Mononuclear cell (primary cell): ENCODE results near the gene NRDC. TPM values are rescaled to one million over a fixed set of nuclear protein-coding genes. Genes with fewer than 3 reads are reported as not detected.

Experiments
- H3K27me3 ChIP-seq: 2 replicates; pipeline ENCODE4 v1.6.0; 2011; ENCODE audit warnings: low read length, control low read depth; ENCODE audit not compliant: insufficient read depth
- H3K4me1 ChIP-seq: 2 replicates; pipeline ENCODE4 v1.5.1; 2011; ENCODE audit warnings: mild to moderate bottlenecking, low read length, control low read depth; ENCODE audit not compliant: insufficient read depth
- H3K4me3 ChIP-seq: 2 replicates; pipeline ENCODE4 v1.5.1; 2011; ENCODE audit warnings: mild to moderate bottlenecking, low read length, moderate library complexity
- H3K9me3 ChIP-seq: 2 replicates; pipeline ENCODE4 v1.5.1; 2011; ENCODE audit warnings: low read depth, mild to moderate bottlenecking, control low read depth, low read length
- total RNA-seq: library from RNA; depleted of rRNA; stranded (reverse); fragments of >200 nt; gene quantifications from one replicate; pipeline ENCODE4 v1.2.3, GENCODE V29; 2012

Gene NRDC
- total RNA-seq: 36.2 TPM

- peaks cover 36% of the 10 kb centered on the region for H3K4me1 ChIP-seq
- peak within 1 kb of the TSS; percentile 99 for H3K4me3 ChIP-seq
- H3K9me3 ChIP-seq: no peaks in the 10 kb centered on the region
- no peaks in the 10 kb centered on the region for H3K27me3 ChIP-seq
These were observed at the start of gene NRDC for GRCh38 chr1:51878616-51879336. Gene NRDC (minus strand): TSS chr1:51878727. CDS start chr1:51878615, 112 bp downstream.

DNA sequence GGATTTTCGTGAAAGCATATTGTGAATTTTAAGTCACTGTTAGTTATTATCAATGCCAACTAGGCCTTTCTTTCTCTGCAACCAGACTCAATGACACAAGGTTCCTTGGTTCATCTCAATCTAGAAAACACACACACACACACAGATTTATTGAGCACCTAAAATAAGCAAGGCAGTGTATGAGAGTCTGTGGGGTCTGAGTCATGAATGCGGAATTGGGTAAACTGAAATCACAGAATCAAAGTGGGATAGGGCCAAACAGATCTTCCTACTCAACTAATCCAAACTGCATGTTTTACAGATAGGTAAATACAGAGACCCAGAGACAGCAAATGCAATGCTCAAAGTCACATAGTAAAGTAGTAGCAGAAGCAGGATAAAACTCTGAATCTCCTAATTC is 48.5 kb upstream of the NRDC start:
- H3K4me1 ChIP-seq: no peaks in the 10 kb centered on the region
- no peaks in the 10 kb centered on the region for H3K27me3 ChIP-seq
- no peaks in the 10 kb centered on the region for H3K9me3 ChIP-seq
- no peak overlapping the region for H3K4me3 ChIP-seq

DNA sequence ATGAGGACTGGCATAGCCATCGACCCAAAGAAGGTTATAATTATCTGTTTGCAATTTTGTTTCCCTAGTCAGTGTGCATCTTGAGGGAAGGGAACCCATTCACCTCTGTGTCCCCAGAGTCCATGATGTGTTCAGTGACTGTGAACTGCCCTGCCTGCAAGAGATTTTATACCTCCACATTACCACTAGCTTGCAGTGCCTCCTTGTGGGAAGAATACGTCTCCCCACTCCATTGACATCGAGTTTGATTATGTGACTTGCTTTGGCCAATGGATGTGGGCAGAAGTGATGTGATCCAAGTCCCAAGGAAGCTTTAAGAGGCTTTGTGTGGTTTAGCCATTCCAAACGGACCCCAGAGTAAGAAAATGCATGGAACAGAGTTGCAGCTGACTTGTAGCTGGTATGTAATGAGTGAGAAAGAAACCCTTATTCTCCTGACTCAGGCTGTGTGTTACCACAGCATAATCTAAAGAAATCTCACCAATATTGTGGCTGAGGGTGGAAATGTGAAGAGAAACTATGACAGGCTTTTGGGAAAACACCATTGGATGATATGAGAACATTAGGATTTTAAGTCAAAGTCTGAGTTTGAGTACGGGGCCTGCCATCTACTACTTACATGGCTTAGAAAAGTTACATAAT is 47.8 kb upstream of the NRDC start:
- Histone ChIP-seq H3K4me3 (no peak overlapping the region), H3K4me1 (no peaks in the 10 kb centered on the region), H3K27me3 (no peaks in the 10 kb centered on the region), H3K9me3 (no peaks in the 10 kb centered on the region)

GRCh38 chr1:51924455-51924854 is 45.9 kb upstream of the NRDC start:
- Histone ChIP-seq H3K9me3 (no peaks in the 10 kb centered on the region), H3K4me3 (no peak overlapping the region), H3K4me1 (no peaks in the 10 kb centered on the region), H3K27me3 (no peaks in the 10 kb centered on the region)

- H3K9me3 ChIP-seq: no peaks in the 10 kb centered on the region
- H3K27me3 ChIP-seq: peaks cover 4% of the 10 kb centered on the region
- no peaks in the 10 kb centered on the region for H3K4me1 ChIP-seq
- no peak overlapping the region for H3K4me3 ChIP-seq
These were observed 43.5 kb upstream of the NRDC start for GRCh38 chr1:51922040-51922439.

GRCh38 chr1:51920130-51920529 is 41.6 kb upstream of the NRDC start:
- Histone ChIP-seq H3K4me1 (no peaks in the 10 kb centered on the region), H3K27me3 (peaks cover 5% of the 10 kb centered on the region), H3K9me3 (no peaks in the 10 kb centered on the region), H3K4me3 (no peak overlapping the region)

DNA sequence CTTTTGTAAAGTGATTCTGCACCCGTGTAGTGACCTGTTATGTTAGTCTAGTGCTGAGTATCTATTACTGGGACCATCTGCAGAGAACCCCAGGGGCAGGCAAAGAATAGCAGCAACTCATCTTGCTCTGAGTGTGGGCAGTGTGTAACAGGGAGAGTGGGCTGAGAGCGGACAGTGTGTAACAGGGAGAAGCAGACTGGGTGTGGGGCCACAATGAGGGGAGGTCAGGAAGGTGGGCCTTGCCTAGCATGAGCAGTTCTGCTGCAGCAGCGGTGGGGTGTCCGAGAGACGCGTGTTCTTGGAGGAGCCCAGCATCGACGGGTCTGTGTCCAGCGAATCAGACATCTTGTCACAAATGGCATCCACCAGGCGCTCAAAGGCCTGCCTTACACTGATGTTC is 41.2 kb upstream of the NRDC start:
- Histone ChIP-seq H3K27me3 (peaks cover 5% of the 10 kb centered on the region), H3K4me1 (no peaks in the 10 kb centered on the region), H3K4me3 (no peak overlapping the region), H3K9me3 (no peaks in the 10 kb centered on the region)

DNA sequence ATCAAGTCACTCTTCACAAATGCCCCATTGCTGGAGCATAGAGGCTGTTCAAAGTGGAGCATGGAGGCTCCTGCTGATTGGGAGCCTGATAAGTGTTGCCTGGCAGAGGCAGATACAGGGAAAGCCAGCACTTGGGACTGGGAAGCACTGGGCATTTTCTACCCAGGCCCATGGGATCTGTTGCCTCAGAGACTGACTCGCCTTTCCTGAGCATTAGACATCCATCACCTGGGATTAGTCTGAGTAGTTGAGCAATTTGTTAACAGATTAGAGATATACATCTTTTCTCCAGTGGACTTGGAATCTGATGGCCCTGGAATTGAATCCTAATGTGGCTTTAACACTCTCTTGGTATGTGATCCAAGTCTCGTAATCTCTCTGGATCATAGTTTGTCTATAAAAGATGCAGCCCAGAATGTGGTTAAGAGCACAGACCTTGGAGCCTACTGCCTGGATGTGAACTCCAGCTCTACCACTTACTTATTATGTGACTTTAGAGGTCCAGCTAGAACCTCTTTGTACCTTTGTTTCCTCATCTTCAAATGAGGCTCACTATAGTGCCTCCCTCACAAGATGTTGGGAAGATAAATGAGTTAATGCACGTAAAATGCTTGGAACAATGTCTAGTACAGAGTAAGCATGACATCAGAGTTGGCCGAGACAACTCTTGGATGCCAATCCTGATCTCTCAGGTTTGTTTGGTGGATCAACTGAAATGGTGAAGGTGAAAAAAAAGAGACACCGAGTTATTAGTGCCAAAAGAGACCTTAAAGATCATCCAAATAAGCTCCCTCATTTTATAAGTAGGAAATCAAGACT is 38.3 kb upstream of the NRDC start:
- H3K9me3 ChIP-seq: no peaks in the 10 kb centered on the region
- H3K4me1 ChIP-seq: no peaks in the 10 kb centered on the region
- H3K4me3 ChIP-seq: no peak overlapping the region
- peaks cover 9% of the 10 kb centered on the region for H3K27me3 ChIP-seq

GRCh38 chr1:51915951-51916350 is 37.4 kb upstream of the NRDC start:
- Histone ChIP-seq H3K4me3 (no peak overlapping the region), H3K9me3 (no peaks in the 10 kb centered on the region), H3K4me1 (no peaks in the 10 kb centered on the region), H3K27me3 (peaks cover 9% of the 10 kb centered on the region)

DNA sequence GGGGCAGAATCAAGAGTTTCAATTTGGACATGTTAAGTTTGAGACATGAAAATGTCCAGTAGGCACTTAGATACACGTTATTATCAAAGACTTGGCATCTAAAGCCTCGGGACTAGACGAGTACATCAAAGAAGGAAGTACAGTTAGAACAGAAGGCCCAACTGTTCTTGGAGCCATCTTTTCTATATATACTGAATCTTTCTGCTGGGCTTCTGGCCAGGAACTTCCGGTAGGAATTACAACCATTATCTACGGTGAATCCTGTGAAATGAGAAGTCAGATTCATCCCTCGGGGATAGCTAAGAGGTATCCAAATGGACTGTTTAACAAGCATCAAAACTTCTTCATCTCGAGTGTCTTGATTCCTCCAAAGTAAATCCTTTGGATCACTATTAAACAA is 34.4 kb upstream of the NRDC start:
- H3K9me3 ChIP-seq: no peaks in the 10 kb centered on the region
- no peaks in the 10 kb centered on the region for H3K4me1 ChIP-seq
- no peak overlapping the region for H3K4me3 ChIP-seq
- H3K27me3 ChIP-seq: peaks cover 7% of the 10 kb centered on the region

DNA sequence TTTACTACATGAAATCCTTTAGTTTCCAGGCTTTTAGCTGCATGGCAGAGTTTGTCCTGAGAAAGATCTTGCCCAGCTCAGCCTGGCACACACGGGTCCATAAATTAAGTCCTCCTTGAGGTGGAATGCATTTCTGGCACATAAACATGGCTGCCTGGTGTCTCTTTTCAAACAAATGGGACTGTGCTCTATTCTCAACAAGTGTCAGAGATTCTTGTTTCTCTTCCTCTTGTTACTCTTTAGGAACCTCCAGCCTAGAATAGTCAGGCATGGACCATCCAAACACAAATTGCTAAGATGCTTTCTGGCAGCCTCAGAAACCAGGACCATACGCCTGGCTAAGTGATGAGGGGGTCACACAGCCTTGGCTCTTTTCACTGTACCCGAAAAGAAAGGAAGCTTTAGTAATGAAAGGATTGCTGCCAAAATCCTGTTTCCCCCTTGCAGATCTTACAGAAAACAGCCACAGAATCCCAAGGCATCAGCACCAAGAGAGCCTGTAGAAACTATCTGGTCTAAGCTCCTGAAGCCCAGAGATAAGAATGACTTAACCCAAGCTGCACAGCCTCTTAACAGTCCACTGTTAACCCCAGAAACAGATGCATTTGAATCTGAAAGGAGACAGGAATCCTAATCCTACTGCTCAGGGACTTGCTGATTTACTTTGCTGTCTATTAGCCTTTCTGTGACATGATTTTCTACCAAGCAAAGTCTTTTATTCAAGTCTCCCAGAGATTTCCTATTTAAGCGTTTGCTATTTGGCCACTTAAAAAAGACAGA is 31.9 kb upstream of the NRDC start:
- peaks cover 4% of the 10 kb centered on the region for H3K27me3 ChIP-seq
- H3K4me3 ChIP-seq: no peak overlapping the region
- H3K4me1 ChIP-seq: no peaks in the 10 kb centered on the region
- H3K9me3 ChIP-seq: no peaks in the 10 kb centered on the region

DNA sequence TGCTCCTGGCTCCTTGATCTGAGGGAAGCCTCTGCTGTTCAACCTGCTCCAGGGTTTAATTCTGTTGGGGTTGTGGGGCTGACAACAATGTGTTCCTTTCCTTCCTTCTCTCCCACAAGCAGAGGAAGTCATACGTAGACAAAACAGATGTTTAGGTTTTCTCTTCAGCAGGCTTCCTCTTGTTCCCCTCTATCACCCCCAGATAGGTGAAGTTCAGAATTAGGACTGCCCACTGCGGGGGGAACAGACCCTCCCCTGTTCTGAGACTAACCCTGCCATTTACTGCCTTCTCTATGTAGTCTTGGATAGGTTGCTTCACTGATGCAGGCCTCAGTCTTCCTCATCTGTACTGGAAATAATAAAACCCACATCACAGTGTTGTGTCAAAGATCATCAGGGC is 30.0 kb upstream of the NRDC start:
- Histone ChIP-seq H3K4me3 (no peak overlapping the region), H3K27me3 (no peaks in the 10 kb centered on the region)

DNA sequence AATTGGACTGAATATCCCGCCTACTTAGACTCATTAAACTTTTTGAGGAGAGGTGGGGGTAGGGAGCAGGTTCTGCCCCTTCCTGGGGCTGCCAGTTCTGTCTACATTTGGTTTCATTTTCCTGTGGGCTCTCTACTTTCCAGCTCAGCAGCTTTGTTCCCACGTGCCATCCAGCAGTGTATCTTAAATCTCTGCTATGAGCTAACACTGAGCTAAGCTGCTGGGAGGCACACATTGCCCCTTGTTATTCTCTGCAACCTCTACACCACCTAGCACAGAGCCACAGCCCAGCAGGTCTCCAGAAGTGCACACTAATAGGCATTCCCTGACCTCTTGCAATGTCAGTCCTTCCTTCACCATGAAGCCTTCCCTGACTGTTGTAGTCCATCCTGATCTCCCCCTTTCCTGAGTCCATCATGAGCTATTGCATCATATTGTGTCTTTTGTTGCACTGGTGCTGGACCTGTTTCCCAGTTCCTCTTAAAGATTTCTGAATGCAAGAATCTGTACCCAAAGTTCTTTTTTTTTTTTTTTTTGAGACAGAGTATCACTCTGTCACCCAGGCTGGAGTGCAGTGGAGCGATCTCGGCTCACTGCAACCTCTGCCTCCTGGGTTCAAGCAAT is 28.7 kb upstream of the NRDC start:
- Histone ChIP-seq H3K4me1 (no peaks in the 10 kb centered on the region), H3K4me3 (no peak overlapping the region), H3K9me3 (no peaks in the 10 kb centered on the region), H3K27me3 (no peaks in the 10 kb centered on the region)

More for the DNA sequence above, 30.0 kb upstream of the NRDC start:
- Histone ChIP-seq H3K4me1 (no peaks in the 10 kb centered on the region), H3K9me3 (no peaks in the 10 kb centered on the region)

DNA sequence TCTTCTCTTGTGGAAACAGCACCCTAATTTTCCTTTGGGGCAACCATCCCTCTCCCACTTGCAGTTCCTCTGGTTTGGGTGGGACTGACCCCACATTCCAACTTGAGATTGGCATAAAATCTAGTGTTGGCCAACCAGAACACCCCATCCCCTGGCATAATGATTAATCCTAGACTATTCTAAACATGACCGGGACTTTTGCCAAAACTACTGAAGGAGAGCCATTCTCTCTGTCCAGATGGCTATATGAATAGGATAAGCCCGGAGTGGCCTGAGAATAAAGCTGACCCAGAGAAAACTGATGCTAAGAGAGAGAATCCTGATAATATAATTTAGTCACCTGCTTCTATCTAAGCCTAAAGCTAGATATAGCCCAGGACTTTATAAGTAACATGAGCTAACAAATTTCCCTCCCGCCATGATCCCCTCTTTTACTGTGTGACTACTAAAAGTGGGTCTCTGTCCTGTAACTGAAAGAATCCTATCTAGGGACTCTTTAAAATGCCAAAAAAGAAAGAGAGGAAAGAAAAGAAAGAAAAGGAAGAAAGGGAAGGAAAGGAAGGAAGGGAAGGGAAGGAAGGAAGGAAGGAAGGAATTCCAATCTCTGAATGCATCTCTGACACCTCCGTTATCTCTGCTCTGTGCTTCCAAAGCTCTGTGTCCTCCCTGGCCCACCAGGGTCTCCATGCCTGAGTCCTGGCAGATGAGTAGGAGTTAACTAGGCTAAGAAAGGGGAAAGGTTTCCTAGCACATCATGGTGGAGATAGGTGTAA is 28.0 kb upstream of the NRDC start:
- Histone ChIP-seq H3K4me1 (no peaks in the 10 kb centered on the region), H3K4me3 (no peak overlapping the region), H3K27me3 (no peaks in the 10 kb centered on the region), H3K9me3 (no peaks in the 10 kb centered on the region)
